ENCODE results near the gene RAET1L.
"Not testable (repeated sequence)": the region's sequence is repeated elsewhere in the genome, so short reads cannot be mapped to it uniquely, and the experiment has no call there.

The RAET1L gene

DNA sequence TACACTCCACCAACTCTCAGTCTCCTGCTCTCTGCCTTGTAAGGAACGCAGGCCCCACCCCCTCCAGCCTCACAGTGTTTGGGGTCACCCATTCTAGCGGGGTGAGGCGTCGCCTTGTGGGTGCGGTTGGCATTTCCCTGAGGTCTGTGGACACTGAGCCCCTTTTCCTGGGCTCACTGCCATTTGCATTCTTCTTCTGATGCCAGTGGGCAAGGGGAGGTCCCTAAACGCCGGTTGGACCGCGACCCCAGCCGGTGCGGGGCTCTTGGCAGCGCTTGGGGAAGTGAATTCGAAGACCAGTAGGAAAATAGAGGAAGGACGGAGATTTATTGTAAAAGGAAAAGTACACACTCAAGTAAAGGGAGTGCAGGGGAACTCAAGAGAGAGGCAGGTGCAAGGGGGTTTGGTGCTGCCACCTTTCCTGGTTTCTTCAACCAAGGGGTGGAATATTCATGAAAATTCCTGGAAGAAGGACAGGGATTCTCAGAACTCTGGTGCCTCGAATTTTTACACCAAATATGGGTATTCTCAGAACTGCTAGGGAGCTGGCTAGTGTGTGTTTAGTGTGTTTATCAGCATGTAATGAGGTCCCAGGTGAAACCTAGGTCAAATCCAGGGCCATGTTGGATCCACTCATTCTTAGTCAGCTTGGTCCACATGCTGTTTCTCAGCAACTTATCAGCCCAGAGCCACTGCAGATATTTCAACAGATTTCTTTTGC lies 9.9 kb downstream of the RAET1L start:
- not testable (repeated sequence) for DNase-seq

- not testable (repeated sequence) for DNase-seq
Observed at GRCh38 chr6:150014623-150015280, 10.6 kb downstream of the RAET1L start.

GRCh38 chr6:150013785-150014622 lies 11.3 kb downstream of the RAET1L start:
- not testable (repeated sequence) for DNase-seq

DNA sequence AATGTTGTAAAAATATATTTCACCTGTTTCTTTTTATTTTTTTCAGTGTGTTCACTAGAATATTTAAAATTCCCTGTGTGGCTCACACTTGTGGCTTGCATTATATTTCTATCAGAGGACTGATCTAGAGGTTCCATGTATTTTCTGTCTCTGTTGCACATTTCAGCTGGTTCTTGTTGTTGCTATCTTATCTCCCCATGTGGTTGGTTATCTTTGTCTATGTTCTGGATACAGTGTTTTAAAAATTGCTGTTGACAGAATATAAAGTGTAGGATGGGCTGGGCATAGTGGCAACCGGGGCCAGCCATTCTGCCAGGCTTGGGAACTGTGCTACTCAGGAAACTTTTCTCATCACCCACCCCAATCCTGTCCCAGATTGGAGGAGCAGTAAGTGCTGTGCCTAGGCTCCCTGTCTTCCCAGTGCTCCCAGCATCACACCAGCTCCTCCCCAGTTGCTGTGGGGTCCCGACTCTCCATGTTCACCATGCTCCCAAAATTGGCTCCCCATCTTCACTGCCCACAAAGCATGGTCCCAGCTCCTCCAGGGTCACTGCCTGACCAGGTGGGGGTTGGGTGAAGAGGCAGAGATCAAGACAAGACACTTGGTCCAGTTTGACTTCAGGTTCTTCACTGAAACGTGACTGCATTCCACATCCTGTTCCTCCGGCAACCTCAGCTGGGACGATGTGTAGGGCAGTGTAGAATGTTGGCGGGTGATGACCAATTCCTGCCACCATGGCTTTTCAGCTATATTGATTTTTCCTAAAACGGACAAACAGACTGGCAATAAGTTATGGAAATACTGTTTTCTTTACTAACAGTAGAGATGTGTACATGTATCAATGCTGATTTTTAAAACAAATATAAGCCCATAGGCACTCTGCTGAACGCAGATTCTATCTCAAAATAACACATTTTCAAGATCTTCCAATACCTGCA lies 12.2 kb downstream of the RAET1L start:
- not testable (repeated sequence) for DNase-seq

DNA sequence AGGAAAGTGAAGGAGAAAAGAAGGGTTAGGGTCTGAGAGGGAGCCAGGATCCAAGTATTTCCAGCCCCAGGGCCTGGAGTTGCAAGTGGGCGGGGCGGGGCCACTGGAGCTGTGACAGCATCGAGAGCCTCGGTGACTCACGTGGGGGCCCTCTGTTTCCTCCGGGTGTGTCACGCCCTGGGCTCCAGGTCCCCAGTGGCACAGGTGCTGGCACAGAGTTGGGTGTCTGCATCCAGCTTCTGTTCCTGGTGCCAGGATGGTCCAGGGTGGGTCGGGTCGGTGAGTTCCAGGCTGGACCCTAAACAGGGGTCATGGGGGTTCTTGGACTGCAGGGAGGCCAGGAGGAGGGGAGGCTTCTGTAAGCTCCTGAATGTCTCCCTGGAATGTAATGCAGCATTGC lies 16.7 kb downstream of the RAET1L start:
- DNase-seq: no peak

DNA sequence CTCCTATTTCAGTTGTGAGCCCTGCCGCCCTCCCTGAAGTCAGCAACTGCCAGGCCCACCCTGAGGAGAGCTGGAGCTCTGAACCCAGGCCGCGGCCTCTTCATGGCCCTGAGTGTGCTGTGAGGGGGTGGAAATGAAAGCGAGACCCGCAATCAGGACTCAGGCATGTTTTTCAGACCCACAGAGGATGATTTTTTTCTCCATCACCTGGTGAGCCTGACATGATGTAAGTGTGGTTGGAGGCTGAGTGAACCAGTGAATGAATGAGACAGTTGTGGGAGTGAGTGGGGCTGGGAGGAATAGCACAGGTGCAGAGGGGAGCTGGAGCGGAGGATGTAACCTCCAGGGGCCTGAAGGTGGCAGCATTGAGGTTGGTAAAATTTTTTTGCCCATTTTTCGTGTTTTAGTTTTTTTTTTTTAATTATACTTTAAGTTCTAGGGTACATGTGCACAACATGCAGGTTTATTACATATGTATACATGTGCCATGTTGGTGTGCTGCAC lies 18.3 kb downstream of the RAET1L start:
- no peak for DNase-seq

DNA sequence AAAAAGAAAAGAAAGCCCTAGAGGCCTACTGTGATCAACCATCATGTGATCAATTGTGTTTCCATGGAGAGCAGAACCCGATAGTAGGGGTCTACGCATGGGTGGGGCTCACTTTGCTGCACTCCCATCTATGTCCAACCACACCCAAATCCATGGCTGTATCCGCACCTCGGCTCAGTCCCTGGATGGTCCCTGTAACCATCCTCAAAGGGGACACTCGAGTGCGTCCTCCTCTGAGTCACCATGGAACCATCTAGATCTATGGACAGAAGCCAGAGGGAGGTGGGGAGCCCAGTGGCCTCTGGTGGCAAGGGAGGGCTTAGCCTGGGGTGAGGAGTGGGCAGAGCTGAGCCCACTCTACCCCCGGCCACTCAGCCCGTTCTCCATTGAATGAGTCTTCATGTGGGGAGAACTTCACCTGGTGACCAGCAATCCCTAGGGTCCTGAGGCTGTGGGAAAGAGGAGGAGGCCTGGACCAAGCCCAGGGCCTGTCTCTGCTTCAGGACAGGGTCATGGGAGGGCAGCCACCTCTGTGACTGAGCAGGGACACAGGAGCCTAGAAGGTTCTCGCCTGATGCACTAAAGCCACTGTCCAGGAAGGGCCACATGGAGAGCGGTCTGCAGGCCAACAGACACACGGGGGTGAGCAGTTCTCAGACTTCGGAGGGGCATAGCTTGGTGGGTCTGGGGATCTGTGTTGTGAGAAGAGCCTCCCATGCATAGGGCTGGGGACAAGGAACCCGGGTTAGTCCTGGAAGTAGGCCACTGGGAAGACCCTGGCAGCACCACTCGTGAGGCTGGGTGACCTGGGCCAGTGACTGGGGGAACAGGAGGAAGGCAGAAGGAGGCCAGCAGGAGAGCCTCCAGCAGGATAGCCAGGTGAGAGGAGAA lies 19.3 kb downstream of the RAET1L start:
- no peak for DNase-seq

GRCh38 chr6:150004783-150005717 lies 20.3 kb downstream of the RAET1L start:
- DNase-seq: peak; percentile 26

DNA sequence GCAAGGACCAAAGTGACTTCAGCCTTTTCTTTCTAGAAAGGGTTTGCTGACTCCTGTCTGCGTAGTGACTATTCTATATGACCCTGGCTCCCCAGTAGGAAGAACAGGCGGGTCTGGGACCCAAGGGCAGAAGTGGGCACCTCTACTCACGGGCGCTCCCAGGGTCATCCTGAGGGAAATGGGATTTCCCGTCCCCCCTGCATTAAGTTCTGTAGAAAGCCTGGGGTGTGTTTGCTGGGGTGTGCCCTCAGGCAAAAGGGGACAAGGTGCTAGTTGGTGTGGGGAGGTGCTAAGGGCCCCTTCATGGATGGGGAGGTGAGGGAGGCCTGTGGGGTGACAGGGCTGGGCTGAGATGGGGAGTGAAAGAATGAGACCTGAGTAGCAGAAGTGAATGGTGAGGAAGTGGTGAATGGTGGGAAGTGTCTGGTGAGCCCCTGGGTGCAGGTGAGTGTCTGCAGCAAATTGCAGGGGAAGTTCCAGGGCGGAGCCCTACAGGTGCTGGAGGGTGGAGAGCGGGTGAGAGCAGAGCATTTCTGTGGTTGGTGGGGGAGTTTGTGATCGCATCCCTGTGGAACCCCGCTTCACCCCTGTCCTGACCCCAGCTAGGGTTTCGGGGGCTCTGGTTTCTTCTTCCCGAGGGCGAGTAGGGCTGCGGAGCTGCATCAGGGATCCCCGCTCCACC lies 21.1 kb downstream of the RAET1L start:
- no peak for DNase-seq

GRCh38 chr6:150003599-150003998 lies 21.7 kb downstream of the RAET1L start:
- not testable (repeated sequence) for DNase-seq

DNA sequence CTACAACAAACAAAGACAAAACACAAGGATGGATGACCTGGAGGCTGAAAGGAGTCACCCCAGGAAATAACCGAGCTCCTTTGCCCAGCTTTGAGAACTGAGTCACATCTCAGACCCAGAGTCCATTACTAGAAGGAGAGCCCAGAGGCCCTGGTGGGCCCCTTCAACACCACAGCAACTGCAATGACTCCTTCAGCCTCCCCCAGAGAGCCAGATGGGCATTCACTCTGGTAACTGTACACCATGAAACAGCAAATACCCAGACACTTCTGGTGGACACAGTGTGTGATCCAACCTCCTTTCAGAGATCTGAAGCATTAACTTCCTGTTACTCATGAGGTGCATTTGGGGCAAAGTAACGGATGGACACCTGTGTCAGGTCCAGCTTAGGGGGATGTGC lies 22.6 kb downstream of the RAET1L start:
- DNase-seq: no peak

GRCh38 chr6:150001295-150002008 lies 23.9 kb downstream of the RAET1L start:
- no peak for DNase-seq

DNA sequence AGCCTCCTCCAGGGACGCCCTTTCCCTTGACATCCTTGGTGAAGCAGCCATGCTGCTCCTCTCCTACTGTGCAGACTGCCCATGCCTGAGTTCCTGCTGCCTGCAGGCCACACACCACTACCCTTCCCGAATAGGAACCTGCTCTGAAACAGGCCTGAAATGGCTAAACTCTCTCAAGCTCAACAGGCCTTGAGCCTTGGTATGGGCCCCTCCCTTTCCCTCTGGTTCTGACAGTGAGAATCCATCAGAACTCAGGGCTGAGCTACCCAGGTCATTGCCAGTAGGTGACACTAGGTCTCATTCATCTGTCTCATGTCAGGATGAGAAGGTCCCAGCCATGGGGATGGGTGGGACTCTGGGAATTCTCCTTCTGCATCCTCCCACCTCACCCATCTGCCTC lies 25.7 kb downstream of the RAET1L start:
- no peak for DNase-seq

- no peak for DNase-seq
Observed at GRCh38 chr6:149995971-149996370, 29.4 kb downstream of the RAET1L start.

DNA sequence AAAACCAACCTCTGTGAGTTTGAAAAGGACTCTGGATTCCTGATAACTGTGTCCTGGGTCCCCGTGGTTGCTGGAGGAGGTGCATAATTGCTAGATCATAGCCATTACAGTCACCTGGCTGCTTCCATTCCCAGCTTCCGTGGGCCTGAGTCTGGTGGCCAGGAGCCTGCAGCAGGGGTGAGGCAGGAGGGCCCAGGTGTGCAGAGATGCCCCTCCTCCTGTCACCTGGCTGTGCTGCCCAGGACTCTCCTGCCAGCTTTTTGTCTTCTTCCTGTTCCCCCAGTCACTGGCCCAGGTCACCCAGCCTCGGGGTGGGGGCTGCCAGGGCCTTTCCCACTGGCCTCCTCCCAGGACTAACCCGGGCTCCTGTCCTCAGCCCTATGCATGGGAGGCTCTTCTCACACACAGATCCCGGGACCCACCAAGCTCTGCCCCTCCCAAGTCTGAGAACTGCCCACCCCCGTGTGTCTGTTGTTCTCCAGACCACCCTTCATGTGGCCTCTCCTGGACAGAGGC lies 30.0 kb downstream of the RAET1L start:
- no peak for DNase-seq

DNA sequence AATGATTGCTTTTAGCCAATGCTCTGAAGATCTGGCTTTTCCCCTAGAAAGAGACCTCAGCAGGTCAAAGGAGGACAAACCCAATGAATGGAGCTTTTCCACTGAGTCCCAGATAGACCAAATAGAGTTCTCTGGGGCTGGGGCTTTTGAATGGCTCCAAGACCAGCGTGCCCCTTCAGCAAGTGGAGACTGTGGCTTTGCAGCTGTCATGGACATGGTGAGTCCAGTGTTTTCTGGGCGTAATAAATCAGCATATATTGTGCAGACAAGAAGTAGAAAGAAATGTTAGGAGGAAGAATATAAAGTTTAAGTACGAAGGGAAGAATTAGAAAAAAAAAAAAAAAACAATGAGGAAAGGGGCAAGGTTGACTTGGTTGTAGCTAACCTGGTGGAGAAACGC lies 33.5 kb downstream of the RAET1L start:
- DNase-seq: no peak

GRCh38 chr6:149991472-149991795 lies 33.9 kb downstream of the RAET1L start:
- DNase-seq: not testable (repeated sequence)

DNA sequence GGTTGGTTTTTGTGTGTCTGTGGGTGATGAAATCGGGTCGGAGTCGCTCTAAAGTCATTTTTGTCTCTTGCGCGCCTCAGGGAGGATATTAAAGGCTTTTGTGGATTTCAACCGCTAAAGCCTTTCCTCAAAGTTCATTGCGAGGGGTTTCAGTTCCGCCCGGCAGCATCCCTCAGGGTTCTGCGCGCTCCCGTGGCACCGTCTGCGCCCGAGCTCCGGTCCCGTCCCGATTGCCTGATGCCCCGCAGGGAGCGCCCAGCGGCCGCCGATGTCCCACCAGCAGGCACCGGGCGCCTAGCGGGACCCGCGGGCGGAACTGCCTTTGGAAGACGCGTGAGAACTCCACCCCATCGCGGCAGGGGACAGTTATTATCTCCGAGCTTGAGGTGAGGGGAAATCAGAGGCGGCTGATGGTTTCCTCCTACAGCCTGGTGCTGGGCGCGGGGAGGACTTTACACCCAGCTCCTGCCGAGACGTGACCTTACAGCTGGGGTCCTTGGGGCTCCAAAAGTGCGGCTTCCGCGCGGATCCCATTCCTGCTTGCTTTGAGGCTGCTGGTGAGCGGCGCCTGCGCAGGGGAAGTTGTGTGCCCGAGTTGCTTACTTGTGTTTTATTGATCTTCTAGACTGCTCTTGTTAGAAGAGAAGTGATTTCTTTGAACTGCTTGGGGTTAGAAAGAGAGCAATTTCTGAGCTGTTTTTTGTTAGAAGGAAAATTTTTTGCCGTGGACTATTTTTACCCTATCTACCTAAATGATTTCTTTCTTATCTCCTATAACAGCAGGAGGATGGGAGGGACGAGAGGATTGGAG lies 34.5 kb downstream of the RAET1L start:
- DNase-seq: no peak

Data from NCI-H187 treated with DMSO at 0.1 percent for 48 hours (cell line).